SK-N-MC (cell line): ENCODE results near the gene SH2D5.

ENCODE experiments used
- DNase-seq: peaks from one replicate; pipeline ENCODE4 v3.0.0-alpha.2; 2011; ENCODE audit warnings: low read depth, low spot score
- H3K27ac ChIP-seq: fragments of 200-600 bp; sonication (generic); 2 replicates; pipeline ENCODE4 v1.5.1; 2016; ENCODE audit warnings: mixed run types
- H3K36me3 ChIP-seq: fragments of 200-600 bp; sonication (generic); 2 replicates; pipeline ENCODE4 v1.6.1; 2017; ENCODE audit warnings: antibody characterized with exemption, low read length, mixed read lengths; ENCODE audit not compliant: insufficient read depth
- H3K4me3 ChIP-seq: fragments of 200-600 bp; sonication (generic); 2 replicates; pipeline ENCODE4 v1.5.1; 2016
- H3K9ac ChIP-seq: fragments of 200-600 bp; sonication (generic); 2 replicates; pipeline ENCODE4 v1.8.0; 2017; ENCODE audit warnings: mixed run types, mixed read lengths; ENCODE audit not compliant: insufficient read length
- H3K9me3 ChIP-seq: fragments of 200-600 bp; sonication (generic); 2 replicates; pipeline ENCODE4 v1.6.1; 2017; ENCODE audit warnings: low read depth, mild to moderate bottlenecking, antibody characterized with exemption, low read length, moderate library complexity, mixed read lengths
- EZH2 ChIP-seq: fragments of 200-600 bp; sonication (generic); IDR thresholded peaks from one replicate; pipeline ENCODE4 v1.6.1; 2017; ENCODE audit warnings: antibody characterized with exemption
- FOXP2 ChIP-seq: optimal IDR thresholded peaks from 2 replicates; pipeline ENCODE3; 2011; ENCODE audit warnings: mild to moderate bottlenecking, moderate library complexity; ENCODE audit not compliant: insufficient read depth; ENCODE audit errors: extremely low read length, control extremely low read depth
- POLR2AphosphoS5 ChIP-seq: IDR thresholded peaks from 2 replicates; pipeline ENCODE4 v1.6.1; 2012; ENCODE audit warnings: mild to moderate bottlenecking, low read depth, low read length, borderline replicate concordance

Gene SH2D5

GRCh38 chr1:20670936-20671335 lies 61.6 kb downstream of the SH2D5 start:
- no peak overlapping the region for H3K4me3 ChIP-seq
- no peaks in the 10 kb centered on the region for H3K9me3 ChIP-seq
- TF ChIP-seq FOXP2 (no peak), EZH2 (no peak), POLR2AphosphoS5 (no peak)
- H3K27ac ChIP-seq = no peak overlapping the region
- no peak overlapping the region for H3K9ac ChIP-seq
- no peak for DNase-seq
- no peaks in the 10 kb centered on the region for H3K36me3 ChIP-seq
